Suprapubic skin (tissue), 4 donors: ENCODE data around the gene ARAP2.

Source experiments
- CTCF ChIP-seq, 2 donors: fragments of 200-600 bp in 1 of 2; fragments of 450-650 bp in 1 of 2; sonication (generic) in 1 of 2; IDR thresholded peaks; one replicate each; pipeline ENCODE4 v1.5.1; 2016 to 2019; ENCODE audit warnings: antibody characterized with exemption in 2 of 2, mild to moderate bottlenecking in 1 of 2, moderate library complexity in 1 of 2
- EP300 ChIP-seq: sonication (generic); formaldehyde crosslinking; IDR thresholded peaks from one replicate; pipeline ENCODE4 v1.6.1; 2017; ENCODE audit warnings: antibody characterized with exemption
- POLR2A ChIP-seq, 2 donors: fragments of 450-650 bp; IDR thresholded peaks; one replicate each; pipeline ENCODE4 v1.6.1; 2017; ENCODE audit warnings: antibody characterized with exemption in 2 of 2, mild to moderate bottlenecking in 2 of 2, moderate library complexity in 2 of 2
- POLR2AphosphoS5 ChIP-seq, 3 donors: sonication (generic); formaldehyde crosslinking; IDR thresholded peaks; one replicate each; pipeline ENCODE4 v1.6.1; 2017; ENCODE audit warnings: antibody characterized with exemption in 3 of 3

- TF ChIP-seq EP300: no peak
- no peak for TF ChIP-seq CTCF (IDR thresholded peaks at IDR 0.05)
- no peak for TF ChIP-seq POLR2AphosphoS5 (IDR thresholded peaks at IDR 0.05)
- no peak for TF ChIP-seq POLR2A (IDR thresholded peaks at IDR 0.05)
These were observed 60.5 kb downstream of the ARAP2 start for GRCh38 chr4:36183665-36184393.
